CD4-positive, alpha-beta T cell treated with Interleukin-1 beta for 1 hour (primary cell): Measurements from ENCODE around the gene ZNF211.
A peak's percentile ranks its signal among the peaks of the same experiment; 100 is the strongest.

Source experiments
- DNase-seq, 2 donors: peaks; one replicate each; pipeline ENCODE4 v3.0.0-alpha.2; 2020 to 2022

The ZNF211 gene

DNA sequence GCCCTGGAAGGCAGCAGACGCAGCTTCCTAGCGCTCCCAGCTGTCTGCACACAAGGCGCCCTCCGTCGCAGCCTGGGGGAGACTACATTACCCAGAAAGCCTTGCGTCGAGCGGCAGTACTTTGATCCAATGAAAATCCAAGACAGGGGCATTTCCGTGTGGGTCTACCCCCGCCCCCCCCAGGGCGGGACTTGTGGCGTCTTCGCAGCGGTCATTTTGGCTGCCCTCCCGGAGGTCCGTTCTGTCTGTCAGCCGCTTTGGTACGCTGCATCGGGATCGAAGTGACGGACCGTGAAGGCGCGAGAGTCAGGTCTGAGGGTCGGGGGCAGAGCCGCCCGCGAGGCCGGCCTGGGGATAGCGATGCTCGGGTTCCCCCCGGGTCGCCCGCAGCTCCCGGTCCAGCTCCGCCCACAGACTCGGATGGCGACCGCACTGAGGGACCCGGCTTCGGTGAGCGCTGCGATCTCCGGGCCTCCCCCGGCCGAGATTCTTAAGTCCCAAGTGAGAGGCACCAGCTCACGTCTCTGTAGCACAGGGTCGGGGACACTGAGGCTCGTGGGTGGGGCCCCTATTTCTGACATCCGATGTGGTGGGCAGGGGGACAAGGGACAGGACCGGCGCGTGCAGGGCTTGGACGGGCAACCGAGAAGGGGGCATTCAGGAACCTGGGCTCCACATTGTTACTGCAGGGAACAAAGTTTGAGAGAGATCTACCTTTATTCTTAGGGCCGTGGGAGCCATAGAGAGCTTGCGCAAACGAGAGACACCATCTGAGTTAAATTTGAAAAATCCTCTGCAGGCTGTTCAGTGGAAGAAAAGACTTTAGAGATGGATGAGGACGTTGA lies at the start of gene ZNF211:
ZNF211 (plus strand) TSS at position 182 of the 845 bp plus-strand sequence; CDS start at position 361, 179 bp downstream.
- peak; percentile 90 to 91 for DNase-seq

DNA sequence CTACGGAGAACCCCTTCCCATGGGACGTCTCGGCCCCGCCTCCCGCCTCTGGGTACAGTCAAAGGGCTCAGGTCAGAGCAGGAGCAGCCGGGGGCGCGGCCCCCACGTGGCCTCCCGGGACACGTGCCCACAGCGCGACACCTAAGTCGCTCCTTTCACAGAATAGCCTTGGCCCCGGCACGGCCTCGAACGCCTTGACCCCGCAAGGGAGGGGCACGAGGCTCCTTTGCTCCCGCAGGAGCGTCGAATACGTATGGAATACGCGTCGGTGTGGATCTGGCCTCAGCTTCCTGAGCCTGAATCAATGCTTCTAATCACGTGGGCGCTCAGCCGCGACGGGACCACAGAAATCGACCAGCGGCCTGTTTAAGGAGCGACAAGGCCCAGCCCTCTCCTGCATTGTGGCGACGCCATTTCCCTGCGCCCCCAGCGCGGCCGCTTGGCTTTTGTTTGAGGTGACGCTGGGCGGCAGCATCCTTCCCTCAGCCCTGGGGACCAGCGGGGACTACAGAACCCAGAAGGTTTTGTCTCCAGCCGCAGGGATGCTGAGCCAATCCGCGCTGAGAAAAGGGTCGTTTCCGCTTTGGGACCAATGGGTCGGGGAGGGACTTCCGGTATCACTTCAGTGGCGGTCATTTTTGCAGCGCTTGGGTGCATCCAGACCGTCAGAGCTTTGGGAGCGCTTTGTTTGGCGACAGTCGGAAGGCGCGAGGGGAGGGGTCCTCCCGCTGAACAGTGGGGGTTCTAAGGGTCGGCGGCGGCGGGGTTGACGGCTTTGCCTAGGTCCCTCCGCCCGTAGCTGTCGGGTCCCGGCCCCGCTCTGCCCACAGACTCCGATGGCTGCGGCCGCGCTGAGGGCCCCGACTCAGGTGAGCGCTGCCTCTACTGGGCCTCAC lies 49.2 kb upstream of the ZNF211 start, which contains the start of gene ZIK1:
ZIK1 (plus strand) TSS at position 625 of the 896 bp plus-strand sequence; CDS start at position 837, 212 bp downstream.
- DNase-seq = peak; percentile 92 to 94

DNA sequence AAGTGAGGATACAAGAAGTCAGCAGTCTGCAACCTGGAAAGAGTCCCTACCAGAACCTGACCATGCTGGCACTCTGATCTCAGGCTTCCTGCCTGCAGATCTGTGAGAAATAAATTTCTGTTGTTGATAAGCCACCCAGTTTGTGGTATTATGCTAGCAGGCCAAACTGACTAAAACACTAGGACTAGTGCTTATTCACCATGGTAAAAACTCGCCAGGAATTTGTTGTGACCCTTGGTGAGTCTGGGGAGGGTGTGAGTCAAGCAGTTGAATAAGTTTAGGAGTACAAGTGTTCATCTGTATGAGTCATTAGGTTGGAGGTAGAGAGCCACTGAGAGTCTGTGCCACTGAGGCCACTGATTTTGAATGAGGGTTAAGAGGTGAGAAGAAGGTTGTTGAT lies 45.4 kb upstream of the ZNF211 start:
- DNase-seq = no peak

DNA sequence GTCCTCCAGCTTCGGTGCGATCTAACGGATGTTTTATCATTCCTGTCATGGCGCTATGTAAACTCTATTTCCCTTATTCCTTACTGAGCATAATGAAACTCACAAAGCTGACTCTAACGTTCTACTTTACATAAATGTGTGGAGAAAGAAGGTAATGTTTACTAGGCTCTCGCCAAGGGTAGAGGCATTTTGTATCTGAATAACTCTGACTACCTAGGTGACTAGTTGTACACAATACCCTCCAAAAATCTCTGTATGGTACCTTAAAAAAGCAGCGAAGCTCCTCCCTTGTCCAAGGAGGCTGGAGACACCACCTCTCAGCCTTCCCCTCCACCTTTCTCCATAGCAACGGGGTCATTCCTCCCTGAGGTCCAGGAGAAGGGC lies 33.6 kb upstream of the ZNF211 start:
- no peak for DNase-seq

DNA sequence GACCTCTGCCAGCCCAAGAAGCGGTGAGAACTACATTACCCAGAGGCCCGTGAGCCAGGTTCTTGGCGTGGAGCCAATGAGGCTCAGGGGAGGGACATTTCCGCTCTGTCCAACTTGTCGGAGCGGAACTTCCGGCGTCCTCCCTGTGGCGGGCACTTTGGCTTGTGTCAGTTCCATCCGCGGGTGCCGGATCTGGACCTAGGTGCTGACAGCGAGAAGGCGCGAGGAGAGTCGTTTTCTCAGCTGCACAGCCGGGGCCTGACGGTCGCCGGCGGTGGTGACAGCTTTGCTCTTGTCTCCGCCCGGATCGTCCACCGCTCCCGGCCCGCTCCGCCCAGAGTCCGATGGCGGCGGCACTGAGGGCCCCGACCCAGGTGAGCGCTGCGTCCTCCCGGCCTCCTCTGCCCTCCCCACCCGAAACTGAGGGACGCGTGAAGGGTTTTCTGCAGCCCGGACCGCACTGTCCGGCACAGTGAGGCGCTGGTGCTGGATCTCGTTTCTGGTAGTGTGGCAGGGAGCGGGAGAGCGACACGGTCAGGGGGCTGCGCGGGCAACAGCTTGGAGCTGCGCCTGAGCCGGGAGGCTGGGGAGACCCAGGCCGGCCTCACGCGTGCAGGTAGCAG lies 33.1 kb upstream of the ZNF211 start, which contains the start of gene ZNF530:
ZNF530 (plus strand) TSS at position 125 of the 623 bp plus-strand sequence. CDS start 4,461 bp downstream, outside the sequence.
- peak; percentile 88 to 89 for DNase-seq

DNA sequence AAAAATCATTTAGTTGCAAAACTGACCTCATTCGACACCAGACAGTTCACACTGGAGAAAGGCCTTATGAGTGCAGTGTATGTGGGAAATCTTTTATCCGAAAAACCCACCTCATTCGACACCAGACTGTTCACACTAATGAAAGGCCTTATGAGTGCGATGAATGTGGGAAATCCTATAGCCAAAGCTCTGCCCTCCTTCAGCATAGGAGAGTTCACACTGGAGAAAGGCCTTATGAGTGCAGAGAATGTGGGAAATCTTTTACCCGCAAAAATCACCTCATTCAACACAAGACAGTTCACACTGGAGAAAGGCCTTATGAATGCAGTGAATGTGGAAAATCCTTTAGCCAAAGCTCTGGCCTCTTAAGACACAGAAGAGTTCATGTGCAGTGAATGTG lies 26.0 kb upstream of the ZNF211 start:
- DNase-seq = no peak

DNA sequence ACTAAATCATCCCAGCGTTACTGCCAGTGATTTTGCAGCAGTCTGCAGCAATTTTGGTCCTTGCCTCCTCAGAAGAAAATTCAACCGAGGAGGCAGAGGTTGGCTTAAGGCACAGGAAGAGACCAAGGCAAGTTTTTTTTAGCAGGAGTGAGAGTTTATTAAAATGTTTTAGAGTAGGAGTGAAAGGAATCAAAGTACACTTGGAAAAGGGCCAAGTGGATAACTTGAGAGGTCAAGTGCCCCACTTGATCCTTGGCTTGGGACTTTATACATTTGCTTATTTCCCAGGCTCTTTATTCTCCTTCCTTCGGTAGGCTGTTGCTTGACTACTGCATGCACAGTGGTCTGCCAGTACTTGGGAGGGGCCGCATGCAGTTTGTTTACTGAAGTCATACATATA lies 21.9 kb upstream of the ZNF211 start:
- DNase-seq = no peak

DNA sequence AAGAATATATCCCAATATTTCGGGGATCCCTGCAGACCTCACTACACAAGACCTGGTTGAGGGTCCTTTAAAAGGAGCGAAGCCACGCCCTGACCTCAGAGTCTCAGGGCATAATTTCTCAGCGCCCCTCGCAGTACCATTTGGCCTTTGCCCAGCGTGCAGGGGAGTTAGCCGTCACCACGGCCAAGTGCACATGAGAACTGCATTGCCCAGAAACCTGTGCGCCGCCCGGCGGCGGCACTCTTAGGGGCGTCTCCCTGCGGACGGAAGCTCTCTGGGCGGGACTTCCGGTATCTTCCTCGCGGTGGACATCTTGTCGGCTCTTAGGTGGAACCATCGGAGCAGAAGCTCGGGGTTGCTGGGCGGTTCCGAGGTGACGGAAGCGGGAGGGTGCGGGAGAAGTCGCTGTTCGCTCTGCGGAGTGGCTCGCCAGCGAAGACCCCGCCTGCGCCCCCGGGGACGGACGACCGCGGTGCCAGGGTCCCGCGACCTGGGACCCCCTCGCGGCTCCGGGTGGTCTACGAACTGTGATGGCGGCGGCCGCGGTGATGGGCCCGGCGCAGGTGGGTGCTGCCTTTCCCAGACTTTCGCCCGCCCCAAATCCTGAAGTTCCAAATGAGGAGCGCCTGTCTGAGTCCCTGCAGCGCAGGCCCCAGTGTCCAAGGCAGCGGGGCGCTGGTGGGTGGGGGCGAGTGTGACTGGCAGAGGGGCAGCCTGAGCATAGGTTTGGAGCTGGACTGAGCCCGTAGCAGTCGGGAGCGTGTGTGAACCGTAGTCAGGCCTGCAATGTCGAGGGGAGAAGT lies 18.8 kb upstream of the ZNF211 start, which contains the start of gene ZNF134:
ZNF134 (plus strand) TSS at position 302 of the 803 bp plus-strand sequence. CDS start 5,227 bp downstream, outside the sequence.
- peak; percentile 92 for DNase-seq

DNA sequence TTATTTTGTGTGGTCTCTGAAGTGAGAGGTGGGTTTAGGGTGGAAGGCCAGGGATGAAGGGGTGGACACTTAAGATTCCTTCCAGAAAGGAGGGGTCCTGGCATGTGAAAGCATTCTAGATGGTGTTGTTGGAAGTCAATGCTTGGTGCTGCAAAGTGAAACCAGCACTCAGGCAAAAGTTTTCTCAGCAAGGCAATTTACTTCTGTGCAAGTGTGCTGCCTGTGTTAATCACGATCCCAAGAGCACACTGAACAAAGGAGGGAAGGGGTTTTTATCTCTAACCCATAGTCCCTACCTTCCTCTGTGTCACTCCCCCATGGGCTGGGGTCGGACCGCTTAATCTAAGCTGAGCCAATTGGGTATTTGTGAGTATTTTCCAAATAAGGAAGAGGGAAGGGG lies 17.6 kb upstream of the ZNF211 start:
- DNase-seq = no peak

DNA sequence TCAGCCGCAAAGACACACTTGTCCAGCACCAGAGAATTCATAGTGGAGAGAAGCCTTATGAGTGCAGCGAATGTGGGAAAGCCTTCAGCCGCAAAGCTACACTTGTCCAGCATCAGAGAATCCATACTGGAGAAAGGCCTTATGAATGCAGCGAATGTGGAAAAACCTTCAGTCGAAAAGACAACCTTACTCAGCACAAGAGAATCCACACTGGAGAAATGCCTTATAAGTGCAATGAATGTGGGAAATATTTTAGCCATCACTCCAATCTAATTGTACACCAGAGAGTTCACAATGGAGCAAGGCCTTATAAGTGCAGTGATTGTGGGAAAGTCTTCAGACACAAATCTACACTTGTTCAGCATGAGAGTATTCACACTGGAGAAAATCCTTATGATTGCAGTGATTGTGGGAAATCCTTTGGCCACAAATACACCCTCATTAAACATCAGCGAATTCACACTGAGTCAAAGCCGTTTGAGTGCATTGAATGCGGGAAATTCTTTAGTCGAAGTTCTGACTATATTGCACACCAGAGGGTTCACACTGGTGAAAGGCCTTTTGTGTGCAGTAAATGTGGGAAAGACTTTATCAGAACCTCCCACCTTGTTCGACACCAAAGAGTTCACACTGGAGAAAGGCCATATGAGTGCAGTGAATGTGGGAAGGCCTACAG lies 12.2 kb upstream of the ZNF211 start:
- no peak for DNase-seq

DNA sequence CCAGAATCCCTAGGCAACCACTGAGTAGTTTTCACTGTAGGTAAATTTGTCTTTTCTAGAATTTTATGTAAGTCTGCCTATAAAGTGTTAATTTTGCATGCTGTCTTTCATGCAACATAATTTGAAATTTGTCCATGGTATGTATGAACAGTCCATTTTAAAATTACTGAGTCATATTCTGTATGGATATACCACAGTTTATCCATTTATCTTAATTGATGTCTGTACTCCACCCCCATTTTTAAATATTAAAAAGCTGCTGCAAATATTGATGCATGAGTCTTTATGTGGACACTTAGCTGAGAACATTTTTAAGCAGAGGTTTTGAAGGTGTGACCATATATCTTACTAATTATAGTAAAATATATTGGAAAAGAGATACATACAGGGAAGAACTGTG lies 9.9 kb upstream of the ZNF211 start:
- no peak for DNase-seq

DNA sequence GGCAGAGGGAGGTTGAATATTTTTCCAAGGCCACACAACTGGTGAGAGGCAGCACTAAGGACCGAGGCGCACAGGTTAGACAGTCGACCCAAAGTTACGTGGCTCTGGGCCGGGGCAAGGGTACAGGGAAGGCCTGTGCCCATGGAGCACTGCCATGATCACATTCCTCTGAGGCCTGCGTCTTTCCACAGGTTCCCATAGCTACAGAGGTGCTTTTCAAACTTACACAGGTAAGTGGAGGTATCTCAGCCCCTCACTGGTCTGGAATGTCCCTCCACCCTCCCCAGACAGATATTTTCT lies 814 bp downstream of the ZNF211 start:
- no peak for DNase-seq

DNA sequence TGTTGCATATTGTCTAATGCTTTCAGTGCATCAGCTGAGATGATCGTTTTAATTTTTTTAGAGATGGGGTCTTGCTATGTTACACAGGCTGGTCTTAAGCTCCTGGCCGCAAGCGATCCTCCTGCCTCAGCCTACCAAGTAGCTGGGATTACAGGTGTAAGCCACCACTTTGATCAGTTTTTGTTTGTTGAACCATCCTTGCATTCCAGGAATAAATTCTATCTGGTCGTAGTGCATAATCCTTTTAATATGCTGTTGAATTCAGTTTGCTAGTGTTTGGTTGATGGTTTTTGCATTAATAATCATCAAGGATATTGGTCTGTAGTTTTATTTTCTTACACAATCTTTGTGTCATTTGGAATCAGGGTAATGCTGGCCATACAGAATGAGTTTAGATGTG lies 4.4 kb downstream of the ZNF211 start:
- no peak for DNase-seq

DNA sequence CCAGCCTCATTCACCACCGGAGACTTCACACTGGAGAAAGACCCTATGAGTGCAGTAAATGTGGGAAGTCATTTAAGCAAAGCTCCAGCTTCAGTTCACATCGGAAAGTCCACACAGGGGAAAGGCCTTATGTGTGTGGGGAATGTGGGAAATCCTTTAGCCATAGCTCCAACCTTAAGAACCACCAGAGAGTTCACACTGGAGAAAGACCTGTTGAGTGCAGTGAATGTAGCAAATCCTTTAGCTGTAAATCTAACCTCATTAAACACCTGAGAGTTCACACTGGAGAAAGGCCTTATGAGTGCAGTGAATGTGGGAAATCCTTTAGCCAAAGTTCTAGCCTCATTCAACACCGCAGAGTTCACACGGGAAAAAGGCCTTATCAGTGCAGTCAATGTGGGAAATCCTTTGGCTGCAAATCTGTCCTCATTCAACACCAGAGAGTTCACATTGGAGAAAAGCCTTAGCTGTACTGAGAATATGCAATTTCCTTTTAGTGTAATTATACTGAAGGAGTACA lies 8.8 kb downstream of the ZNF211 start:
- DNase-seq = no peak

DNA sequence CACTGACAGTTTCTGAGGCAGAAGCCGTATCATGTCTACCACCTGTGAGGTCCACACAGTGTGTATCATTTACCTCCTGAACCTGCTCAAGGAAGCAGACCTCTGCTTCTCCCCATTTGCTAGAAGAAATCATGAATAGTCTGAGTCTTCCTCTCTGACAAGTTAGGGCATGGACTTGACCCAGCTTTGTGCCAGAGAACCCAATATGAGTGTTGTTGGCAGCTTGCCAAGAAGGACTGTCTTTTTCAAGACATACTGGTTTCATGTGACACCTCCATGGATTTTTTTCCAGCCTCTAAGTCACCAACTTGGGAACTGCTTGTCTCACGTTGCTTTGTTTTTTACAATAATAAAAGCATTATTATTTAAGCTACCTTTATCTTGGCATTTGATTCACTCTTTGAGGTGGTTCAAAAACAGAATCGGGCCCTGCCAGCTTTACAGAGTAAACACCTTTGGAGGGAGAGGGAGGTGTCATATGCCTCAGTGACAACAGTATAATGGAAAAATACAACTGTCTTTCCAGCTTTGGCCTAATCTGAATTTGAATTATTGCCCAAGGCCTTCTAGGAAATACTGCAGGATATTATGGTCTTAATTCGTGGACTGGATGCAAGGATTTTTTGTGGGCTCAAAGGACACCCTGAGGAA lies 9.6 kb downstream of the ZNF211 start:
- DNase-seq = no peak

DNA sequence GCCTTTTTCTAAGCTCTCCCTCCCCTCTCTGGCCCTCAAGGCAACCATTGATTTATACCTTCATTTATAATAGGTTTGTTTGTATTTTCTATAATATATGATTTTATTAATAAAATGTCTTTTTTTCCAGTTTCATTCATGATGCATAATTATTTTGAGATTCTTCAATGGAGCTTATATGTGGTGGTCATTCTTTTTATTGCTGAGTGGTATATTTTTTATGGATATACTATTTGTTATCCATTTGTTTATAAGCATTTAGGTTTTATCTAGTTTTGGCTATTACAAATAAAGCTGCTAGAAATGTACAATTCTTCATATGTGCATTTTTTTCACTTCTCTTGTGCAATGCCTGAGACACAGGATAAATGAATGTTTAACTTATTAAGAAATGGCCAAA lies 10.8 kb downstream of the ZNF211 start:
- no peak for DNase-seq

DNA sequence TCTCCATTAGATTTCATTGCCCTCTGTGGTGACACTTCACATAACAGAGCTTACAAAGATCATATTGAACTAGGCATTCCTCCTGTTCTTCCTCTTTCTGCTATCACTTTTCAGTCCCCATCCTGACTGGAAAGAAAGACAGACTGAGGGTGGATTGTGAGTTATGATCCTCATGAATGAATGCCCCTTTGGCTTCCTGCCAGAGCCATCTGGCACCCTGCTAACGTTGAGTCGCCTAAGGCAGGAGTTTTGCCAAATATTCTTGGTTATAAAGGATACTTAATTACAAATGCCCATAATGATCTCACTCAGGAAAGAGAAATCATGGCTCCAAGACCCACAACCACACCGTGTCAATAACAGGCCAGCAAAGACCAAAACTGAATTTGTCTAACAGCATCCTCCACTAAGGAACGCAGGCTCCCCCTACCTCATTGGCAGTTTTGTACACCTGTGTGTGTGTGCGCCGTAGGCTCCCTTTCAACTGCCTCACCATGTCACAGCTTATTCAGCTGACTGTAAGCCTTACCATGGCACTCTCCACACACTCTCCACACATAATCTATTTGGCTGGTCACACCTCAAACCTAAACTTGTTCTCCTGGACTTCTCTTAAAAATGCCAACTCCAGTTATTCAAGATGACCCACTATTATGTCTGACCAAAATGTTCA lies 15.5 kb downstream of the ZNF211 start:
- no peak for DNase-seq

DNA sequence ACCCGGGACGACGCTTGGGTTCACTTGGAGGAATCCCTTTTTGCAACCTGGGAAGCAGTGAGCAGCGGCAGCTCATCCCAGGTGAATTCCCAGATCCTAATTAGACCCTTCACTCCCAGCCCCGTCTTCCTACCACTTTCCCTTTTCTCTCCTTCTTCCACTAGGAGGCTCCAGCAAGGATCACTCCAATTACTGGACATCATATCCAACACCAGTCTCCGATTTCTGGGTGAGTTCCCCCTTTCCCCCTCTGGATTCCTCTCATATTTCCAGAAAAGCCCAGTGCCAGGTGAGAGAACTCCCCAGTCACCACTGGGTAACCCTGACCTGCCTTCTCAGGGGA lies 18.7 kb downstream of the ZNF211 start:
- no peak for DNase-seq

DNA sequence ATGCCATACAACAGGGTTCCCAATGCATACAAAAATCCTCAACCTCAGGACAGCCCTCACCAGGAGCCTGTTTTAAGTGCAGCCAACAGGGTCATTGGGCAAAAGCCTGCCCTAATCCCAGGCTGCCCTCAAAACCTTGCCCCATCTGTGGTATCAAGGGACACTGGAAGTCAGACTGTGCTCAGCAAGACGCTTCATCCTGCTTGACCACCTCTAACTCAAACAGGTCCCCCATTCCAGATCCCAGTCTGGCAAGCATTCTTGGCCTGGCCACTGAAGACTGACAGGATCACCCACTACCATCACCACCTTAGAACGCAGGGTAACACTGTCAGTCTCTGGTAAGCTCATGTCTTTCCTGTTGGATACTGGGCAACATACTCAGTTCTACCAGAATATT lies 20.7 kb downstream of the ZNF211 start:
- no peak for DNase-seq

DNA sequence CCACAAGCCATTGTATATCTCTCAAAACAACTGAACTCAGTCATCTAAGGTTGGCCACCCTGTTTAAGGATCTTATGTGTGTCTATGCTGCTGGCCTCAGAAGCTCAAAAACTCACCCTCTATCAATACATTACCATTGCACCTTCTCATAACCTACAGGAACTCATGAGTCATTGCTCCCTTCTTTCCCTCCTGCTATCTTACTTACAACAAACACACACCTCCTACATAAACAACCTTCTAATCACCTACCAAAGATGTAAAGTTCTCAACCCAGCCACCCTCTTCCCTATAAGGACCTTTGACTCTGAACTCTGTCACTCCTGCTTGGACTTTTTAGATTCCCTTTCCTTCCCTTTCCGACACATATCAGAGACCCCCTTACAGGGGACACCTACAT lies 22.5 kb downstream of the ZNF211 start:
- no peak for DNase-seq

DNA sequence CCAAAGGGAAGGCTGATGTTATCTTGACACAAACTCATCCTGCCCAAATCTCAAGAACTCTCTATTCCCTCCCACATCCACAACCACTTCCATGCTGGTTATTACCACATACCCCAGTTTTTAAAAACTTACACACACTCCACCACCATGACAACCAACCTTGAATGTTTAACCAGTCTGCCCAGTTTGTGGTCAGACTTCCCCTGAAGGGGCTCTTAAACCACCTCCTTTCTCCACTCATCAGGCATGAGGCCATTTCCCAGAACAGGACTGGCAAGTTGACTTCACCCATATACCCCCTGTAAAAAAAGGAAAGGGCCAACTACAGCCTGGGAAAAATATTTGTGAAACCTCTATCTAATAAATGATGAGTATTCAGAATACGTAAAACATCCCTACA lies 23.4 kb downstream of the ZNF211 start:
- DNase-seq = no peak
